NCI-H1436 treated with DMSO at 0.1 percent for 48 hours (cell line): ENCODE measurements around the gene HECA.
"Not testable (repeated sequence)": the region's sequence is repeated elsewhere in the genome, so short reads cannot be mapped to it uniquely, and the experiment has no call there.

Experiments used
- DNase-seq: peaks from one replicate; lab custom pipeline; 2025; lab: John Stamatoyannopoulos, UW

Gene HECA

GRCh38 chr6:139135578-139136545 lies 982 bp downstream of the HECA start:
- DNase-seq, result no peak

GRCh38 chr6:139137706-139138105 lies 2.8 kb downstream of the HECA start:
- no peak for DNase-seq

- not testable (repeated sequence) for DNase-seq
Observed at GRCh38 chr6:139140854-139141253, 6.0 kb downstream of the HECA start.

GRCh38 chr6:139142262-139142661 lies 7.4 kb downstream of the HECA start:
- DNase-seq, result no peak

GRCh38 chr6:139143111-139143510 lies 8.2 kb downstream of the HECA start:
- DNase-seq, result no peak

- no peak for DNase-seq
Observed at GRCh38 chr6:139144490-139145085, 9.7 kb downstream of the HECA start.

- no peak for DNase-seq
Observed at GRCh38 chr6:139145661-139146060, 10.8 kb downstream of the HECA start.

GRCh38 chr6:139146317-139146726 lies 11.4 kb downstream of the HECA start:
- no peak for DNase-seq

- no peak for DNase-seq
Observed at GRCh38 chr6:139147628-139148027, 12.7 kb downstream of the HECA start.

GRCh38 chr6:139148557-139149235 lies 13.8 kb downstream of the HECA start:
- DNase-seq, result no peak

GRCh38 chr6:139149383-139149782 lies 14.5 kb downstream of the HECA start:
- DNase-seq, result no peak

GRCh38 chr6:139150920-139151319 lies 16.0 kb downstream of the HECA start:
- DNase-seq, result no peak

- no peak for DNase-seq
Observed at GRCh38 chr6:139151425-139152087, 16.7 kb downstream of the HECA start.

GRCh38 chr6:139152088-139152891 lies 17.4 kb downstream of the HECA start:
- peak; percentile 62 for DNase-seq

GRCh38 chr6:139152892-139153271 lies 18.0 kb downstream of the HECA start:
- no peak for DNase-seq

GRCh38 chr6:139153855-139154254 lies 19.0 kb downstream of the HECA start:
- no peak for DNase-seq

GRCh38 chr6:139154881-139155547 lies 20.1 kb downstream of the HECA start:
- no peak for DNase-seq

GRCh38 chr6:139156102-139156501 lies 21.2 kb downstream of the HECA start:
- no peak for DNase-seq

GRCh38 chr6:139156551-139156950 lies 21.7 kb downstream of the HECA start:
- DNase-seq, result no peak

- DNase-seq, result not testable (repeated sequence)
Observed at GRCh38 chr6:139157086-139157485, 22.2 kb downstream of the HECA start.

GRCh38 chr6:139159016-139159415 lies 24.1 kb downstream of the HECA start:
- DNase-seq, result no peak
